HG03095 (cell line): ENCODE measurements around the gene NOTCH4.
A peak's percentile ranks its signal among the peaks of the same experiment; 100 is the strongest.
"Not testable (repeated sequence)": the region's sequence is repeated elsewhere in the genome, so short reads cannot be mapped to it uniquely, and the experiment has no call there.

Experiments used
- ATAC-seq: cut with Tn5 transposase; IDR thresholded peaks from one replicate; pipeline ENCODE4 v1.9.1; 2021; ENCODE audit warnings: moderate library complexity; ENCODE audit not compliant: unreplicated experiment

The NOTCH4 gene

DNA sequence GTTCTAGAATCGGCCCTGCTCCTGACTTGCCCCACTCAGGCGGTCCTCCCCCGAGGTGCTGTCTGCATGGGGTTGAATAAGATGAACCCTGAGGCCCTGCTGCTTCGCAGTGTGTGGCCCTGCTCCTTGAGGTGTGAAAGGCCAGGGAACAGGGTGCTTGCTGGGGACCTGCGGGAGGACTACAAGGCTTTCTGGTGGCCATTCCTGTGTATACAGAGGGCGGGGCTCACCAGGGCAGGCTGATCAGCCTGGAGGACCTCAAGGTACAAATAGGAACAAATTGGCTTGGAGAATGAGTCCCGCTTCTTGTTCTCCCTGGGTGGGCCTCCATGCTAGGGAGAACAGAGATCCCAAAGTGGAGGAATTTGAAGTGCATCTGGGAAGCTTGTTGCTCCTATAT, 5.7 kb downstream of the NOTCH4 start:
- ATAC-seq: no peak

GRCh38 chr6:32216998-32217397, 6.9 kb downstream of the NOTCH4 start:
- ATAC-seq: no peak

DNA sequence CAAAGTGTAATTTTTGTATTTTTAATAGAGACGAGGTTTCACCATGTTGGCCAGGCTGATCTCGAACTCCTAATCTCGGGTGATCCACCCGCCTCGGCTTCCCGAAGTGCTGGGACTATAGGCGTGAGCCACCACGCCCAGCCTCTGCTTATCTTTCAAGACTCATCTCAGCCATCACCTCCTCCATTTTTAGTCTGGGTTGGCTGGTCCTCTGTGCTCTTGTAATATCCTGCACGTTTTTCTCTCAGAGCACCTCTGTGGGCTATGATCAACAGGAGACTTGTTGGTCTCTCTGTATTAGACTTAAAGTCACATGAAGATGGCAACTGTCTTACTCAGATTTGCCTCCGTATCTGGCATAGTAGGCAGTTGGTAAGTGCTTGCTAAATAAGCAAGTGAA, 7.6 kb downstream of the NOTCH4 start:
- ATAC-seq: no peak

- no peak for ATAC-seq
Measured at GRCh38 chr6:32215617-32216016, 8.2 kb downstream of the NOTCH4 start.

- ATAC-seq: no peak
Measured at GRCh38 chr6:32214126-32214525, 9.7 kb downstream of the NOTCH4 start.

DNA sequence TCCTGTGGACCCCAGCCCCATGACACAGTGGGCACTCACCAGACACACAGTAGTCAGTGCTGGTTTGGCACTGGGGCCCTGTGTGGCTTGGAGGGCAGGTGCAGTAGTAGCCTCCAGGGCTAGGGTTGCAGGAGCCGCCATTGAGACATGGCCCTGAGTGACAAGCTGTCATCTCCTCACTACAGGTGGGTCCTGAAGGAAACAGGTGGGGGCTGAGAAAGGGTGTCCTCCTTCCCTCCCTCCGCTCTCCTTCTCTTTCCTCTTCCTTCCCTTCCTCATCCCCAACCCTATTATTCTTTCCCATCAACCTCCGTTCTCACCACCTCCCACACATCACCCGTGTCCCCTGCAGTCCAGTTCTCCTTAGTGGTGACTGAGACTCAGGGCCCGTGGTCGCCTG, 10.2 kb downstream of the NOTCH4 start:
- no peak for ATAC-seq

DNA sequence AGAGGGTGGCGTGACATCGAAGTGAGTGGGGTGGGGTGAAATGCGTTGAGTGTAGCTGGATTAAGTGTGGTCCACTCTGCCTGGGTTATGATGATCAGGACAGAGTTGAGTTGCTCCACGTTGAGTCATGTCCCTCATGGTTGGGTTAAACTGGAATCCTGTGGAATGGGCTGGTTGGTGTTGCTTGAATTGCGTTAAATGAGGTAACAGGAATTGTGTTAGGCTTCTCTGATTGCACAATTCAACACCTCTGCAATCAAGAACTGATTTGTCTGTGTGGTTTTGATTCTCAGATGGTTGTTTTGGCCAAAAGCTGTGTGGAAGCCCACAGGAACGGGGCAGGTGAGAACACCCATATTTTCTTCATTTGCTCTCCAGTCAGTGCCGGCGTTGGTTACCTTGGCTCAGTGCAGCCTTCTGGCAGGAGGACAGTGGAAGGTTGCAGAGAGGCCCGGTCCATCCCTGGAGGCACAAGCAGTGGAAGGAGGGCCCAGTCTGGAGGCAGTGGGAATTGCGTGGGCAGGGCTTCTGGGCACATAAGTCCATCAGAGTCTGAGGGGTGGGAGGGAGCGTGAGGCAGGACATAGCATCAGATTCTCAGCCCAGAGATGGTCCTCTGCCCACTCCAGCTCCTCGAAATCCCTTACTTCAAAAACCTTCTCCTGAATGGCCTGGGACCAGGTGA, 11.6 kb downstream of the NOTCH4 start:
- ATAC-seq: no peak

GRCh38 chr6:32211432-32211831, 12.4 kb downstream of the NOTCH4 start:
- ATAC-seq: not testable (repeated sequence)

GRCh38 chr6:32210191-32210601, 13.7 kb downstream of the NOTCH4 start:
- ATAC-seq: no peak

- ATAC-seq: no peak
Measured at GRCh38 chr6:32208996-32209395, 14.9 kb downstream of the NOTCH4 start.

DNA sequence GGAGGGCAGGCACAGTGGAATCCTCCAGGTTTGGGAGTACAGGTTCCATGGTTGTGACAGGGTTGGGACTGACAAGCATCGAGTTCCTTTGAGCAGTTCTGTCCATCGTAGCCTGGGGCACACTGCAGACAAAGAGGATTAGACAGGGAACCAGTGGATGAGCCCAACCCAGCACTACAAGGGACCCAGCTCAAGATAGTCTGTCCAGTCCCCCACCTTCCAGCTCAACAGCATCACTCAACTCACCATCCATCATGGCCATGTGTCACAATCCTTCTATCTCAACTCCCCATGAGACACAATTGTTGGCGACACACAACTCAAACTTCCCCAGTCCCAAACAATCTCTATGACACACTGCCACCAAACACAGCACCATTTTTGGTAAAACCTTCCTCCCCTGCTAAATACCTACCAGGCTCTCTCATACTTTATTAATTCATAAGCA, 19.6 kb downstream of the NOTCH4 start:
- no peak for ATAC-seq

GRCh38 chr6:32203426-32204267, 20.2 kb downstream of the NOTCH4 start:
- ATAC-seq: no peak

GRCh38 chr6:32202186-32202585, 21.7 kb downstream of the NOTCH4 start:
- no peak for ATAC-seq

- ATAC-seq: no peak
Measured at GRCh38 chr6:32200711-32201475, 23.0 kb downstream of the NOTCH4 start.

- no peak for ATAC-seq
Measured at GRCh38 chr6:32198866-32199265, 25.0 kb downstream of the NOTCH4 start.

GRCh38 chr6:32198345-32198696, 25.5 kb downstream of the NOTCH4 start:
- no peak for ATAC-seq

- no peak for ATAC-seq
Measured at GRCh38 chr6:32196682-32197616, 26.9 kb downstream of the NOTCH4 start.

DNA sequence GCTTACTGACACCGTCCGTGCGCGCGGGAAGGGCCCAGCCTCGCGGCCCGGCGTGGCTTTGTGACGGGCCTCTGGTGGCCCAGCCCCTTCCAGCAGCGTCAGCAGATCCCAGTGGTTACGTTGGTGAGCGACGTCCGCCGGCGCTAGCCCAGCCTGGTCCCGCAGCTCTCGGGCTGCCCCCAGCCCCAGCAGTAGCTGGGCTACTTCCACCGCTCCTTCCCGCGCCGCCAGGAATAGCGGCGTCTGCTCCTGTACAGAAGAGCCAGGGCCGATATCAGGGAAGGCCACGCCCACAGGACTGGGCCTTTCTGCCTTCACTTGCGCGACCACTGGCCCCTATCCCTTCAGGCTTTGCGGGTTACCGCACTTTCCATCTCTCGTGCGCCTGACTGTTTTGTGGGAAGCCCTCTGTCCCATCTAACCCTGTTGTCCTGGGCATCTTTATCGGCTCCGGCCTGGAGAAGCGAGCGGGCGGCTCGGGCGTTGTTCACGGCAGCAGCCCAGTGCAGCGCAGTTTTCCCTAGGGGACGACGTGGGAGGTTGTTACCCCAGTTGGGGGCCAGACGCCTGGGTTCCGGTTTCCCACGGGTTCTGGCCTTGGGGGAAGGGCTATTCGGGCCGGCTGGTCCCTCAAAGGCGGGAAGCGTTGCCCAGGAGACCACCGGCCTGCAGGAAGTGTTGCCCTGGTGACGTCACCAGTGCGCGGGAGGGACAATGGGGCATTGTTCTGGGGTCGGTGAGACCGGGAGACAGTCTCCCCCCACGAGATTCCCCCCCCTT, 27.8 kb downstream of the NOTCH4 start:
- peak; percentile 64 for ATAC-seq

DNA sequence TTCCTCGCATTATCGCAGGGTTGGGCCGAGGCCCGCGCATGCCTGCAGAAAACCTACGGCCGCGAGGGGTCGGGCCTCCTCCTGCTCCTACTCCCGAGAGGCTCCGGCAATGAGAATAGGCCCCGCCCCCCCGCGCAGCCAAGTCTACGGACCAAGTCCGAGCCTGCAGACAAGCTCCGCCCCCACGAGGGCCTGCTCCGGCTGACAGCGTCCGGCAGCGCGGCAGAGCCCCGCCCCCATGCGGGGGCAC, 28.3 kb downstream of the NOTCH4 start:
- no peak for ATAC-seq
